ENCODE results near the gene PCSK2.

The PCSK2 gene

GRCh38 chr20:17470973-17471372, 244.1 kb downstream of the PCSK2 start:
- no peak for DNase-seq (ENCODE audit: low read depth in 2 of 3, low spot score in 1 of 3)

- DNase-seq (ENCODE audit: low read depth in 2 of 3, low spot score in 1 of 3): no peak
These were observed 244.9 kb downstream of the PCSK2 start for GRCh38 chr20:17471606-17472187.

- no peak for DNase-seq (ENCODE audit: low read depth in 2 of 3, low spot score in 1 of 3)
These were observed 246.8 kb downstream of the PCSK2 start for GRCh38 chr20:17473659-17474058.

- no peak for DNase-seq (ENCODE audit: low read depth in 2 of 3, low spot score in 1 of 3)
These were observed 252.3 kb downstream of the PCSK2 start for GRCh38 chr20:17479063-17479657.

- DNase-seq (ENCODE audit: low read depth in 2 of 3, low spot score in 1 of 3): no peak
These were observed 253.9 kb downstream of the PCSK2 start for GRCh38 chr20:17480696-17481095.

GRCh38 chr20:17481661-17482060, 254.8 kb downstream of the PCSK2 start:
- DNase-seq (ENCODE audit: low read depth in 2 of 3, low spot score in 1 of 3): no peak

GRCh38 chr20:17482536-17482935, 255.7 kb downstream of the PCSK2 start:
- DNase-seq (ENCODE audit: low read depth in 2 of 3, low spot score in 1 of 3): no peak

- no peak for DNase-seq (ENCODE audit: low read depth in 2 of 3, low spot score in 1 of 3)
These were observed 258.2 kb downstream of the PCSK2 start for GRCh38 chr20:17485017-17485416.

GRCh38 chr20:17488916-17489600, 262.2 kb downstream of the PCSK2 start:
- DNase-seq (ENCODE audit: low read depth in 2 of 3, low spot score in 1 of 3): no peak

GRCh38 chr20:17490501-17490900, 263.7 kb downstream of the PCSK2 start:
- DNase-seq (ENCODE audit: low read depth in 2 of 3, low spot score in 1 of 3): no peak

GRCh38 chr20:17491041-17491440, 264.2 kb downstream of the PCSK2 start:
- DNase-seq (ENCODE audit: low read depth in 2 of 3, low spot score in 1 of 3): no peak

- DNase-seq (ENCODE audit: low read depth in 2 of 3, low spot score in 1 of 3): no peak
These were observed 264.6 kb downstream of the PCSK2 start for GRCh38 chr20:17491488-17491887.

GRCh38 chr20:17493173-17493572, 266.3 kb downstream of the PCSK2 start:
- no peak for DNase-seq (ENCODE audit: low read depth in 2 of 3, low spot score in 1 of 3)

GRCh38 chr20:17494201-17494600, 267.4 kb downstream of the PCSK2 start:
- no peak for DNase-seq (ENCODE audit: low read depth in 2 of 3, low spot score in 1 of 3)

GRCh38 chr20:17495826-17496225, 269.0 kb downstream of the PCSK2 start:
- no peak for DNase-seq (ENCODE audit: low read depth in 2 of 3, low spot score in 1 of 3)

GRCh38 chr20:17497821-17498580, 271.2 kb downstream of the PCSK2 start:
- DNase-seq (ENCODE audit: low read depth in 2 of 3, low spot score in 1 of 3): no peak

- no peak for DNase-seq (ENCODE audit: low read depth in 2 of 3, low spot score in 1 of 3)
These were observed 271.8 kb downstream of the PCSK2 start for GRCh38 chr20:17498641-17499040.

GRCh38 chr20:17499041-17499440, 272.2 kb downstream of the PCSK2 start:
- no peak for DNase-seq (ENCODE audit: low read depth in 2 of 3, low spot score in 1 of 3)

GRCh38 chr20:17500271-17500670, 273.4 kb downstream of the PCSK2 start:
- DNase-seq (ENCODE audit: low read depth in 2 of 3, low spot score in 1 of 3): no peak

GRCh38 chr20:17500826-17501225, 274.0 kb downstream of the PCSK2 start:
- no peak for DNase-seq (ENCODE audit: low read depth in 2 of 3, low spot score in 1 of 3)

- DNase-seq (ENCODE audit: low read depth in 2 of 3, low spot score in 1 of 3): no peak
These were observed 274.9 kb downstream of the PCSK2 start for GRCh38 chr20:17501701-17502100.

- no peak for DNase-seq (ENCODE audit: low read depth in 2 of 3, low spot score in 1 of 3)
These were observed 275.3 kb downstream of the PCSK2 start for GRCh38 chr20:17502105-17502504.

All from stimulated activated CD4-positive, alpha-beta T cell treated with anti-CD3 and anti-CD28 coated beads, Interleukin-12 subunit alpha, Interleukin-12 subunit beta, amount 100 ng/mL, for 48 hours (primary cell).